T-helper 17 cell (primary cell): ENCODE measurements around the gene BPIFB2. TPM values are rescaled to one million over a fixed set of nuclear protein-coding genes. Genes with fewer than 3 reads are reported as not detected.

ENCODE experiments used
- ATAC-seq: fragments of 150-1000 bp; cut with Tn5 transposase; 2 replicates; pipeline ENCODE4 v1.10.0; 2021; ENCODE audit warnings: mild to moderate bottlenecking, moderate library complexity
- DNase-seq, 3 donors: peaks; one replicate each; pipeline versions ENCODE4 v3.0.0 to v3.0.0-alpha.2; 2020 to 2021
- H3K9me3 ChIP-seq: one replicate; pipeline ENCODE4 v1.7.0; 2013; ENCODE audit warnings: low read length, mild to moderate bottlenecking; ENCODE audit not compliant: control insufficient read depth, poor library complexity, severe bottlenecking
- H3K27ac Mint-ChIP-seq: one replicate; pipeline ENCODE4 v1.8.0; 2022; ENCODE audit warnings: mild to moderate bottlenecking, moderate library complexity, mixed read lengths
- H3K27me3 Mint-ChIP-seq: one replicate; pipeline ENCODE4 v1.8.0; 2022; ENCODE audit warnings: mixed read lengths
- H3K36me3 Mint-ChIP-seq: one replicate; pipeline ENCODE4 v1.8.0; 2022; ENCODE audit warnings: low read depth, mixed read lengths
- H3K4me1 Mint-ChIP-seq: one replicate; pipeline ENCODE4 v1.8.0; 2022; ENCODE audit warnings: mild to moderate bottlenecking, mixed read lengths
- H3K4me3 Mint-ChIP-seq: one replicate; pipeline ENCODE4 v1.8.0; 2022; ENCODE audit warnings: mild to moderate bottlenecking, moderate library complexity, mixed read lengths
- total RNA-seq, 4 donors: library from RNA in 2 of 4; stranded (reverse) in 2 of 4; gene quantifications; one replicate each; pipeline ENCODE4 v1.2.3 and lab custom pipeline; 2022 to 2026

Gene BPIFB2
- total RNA-seq, 2 donors from 2014 or later, result not detected

DNA sequence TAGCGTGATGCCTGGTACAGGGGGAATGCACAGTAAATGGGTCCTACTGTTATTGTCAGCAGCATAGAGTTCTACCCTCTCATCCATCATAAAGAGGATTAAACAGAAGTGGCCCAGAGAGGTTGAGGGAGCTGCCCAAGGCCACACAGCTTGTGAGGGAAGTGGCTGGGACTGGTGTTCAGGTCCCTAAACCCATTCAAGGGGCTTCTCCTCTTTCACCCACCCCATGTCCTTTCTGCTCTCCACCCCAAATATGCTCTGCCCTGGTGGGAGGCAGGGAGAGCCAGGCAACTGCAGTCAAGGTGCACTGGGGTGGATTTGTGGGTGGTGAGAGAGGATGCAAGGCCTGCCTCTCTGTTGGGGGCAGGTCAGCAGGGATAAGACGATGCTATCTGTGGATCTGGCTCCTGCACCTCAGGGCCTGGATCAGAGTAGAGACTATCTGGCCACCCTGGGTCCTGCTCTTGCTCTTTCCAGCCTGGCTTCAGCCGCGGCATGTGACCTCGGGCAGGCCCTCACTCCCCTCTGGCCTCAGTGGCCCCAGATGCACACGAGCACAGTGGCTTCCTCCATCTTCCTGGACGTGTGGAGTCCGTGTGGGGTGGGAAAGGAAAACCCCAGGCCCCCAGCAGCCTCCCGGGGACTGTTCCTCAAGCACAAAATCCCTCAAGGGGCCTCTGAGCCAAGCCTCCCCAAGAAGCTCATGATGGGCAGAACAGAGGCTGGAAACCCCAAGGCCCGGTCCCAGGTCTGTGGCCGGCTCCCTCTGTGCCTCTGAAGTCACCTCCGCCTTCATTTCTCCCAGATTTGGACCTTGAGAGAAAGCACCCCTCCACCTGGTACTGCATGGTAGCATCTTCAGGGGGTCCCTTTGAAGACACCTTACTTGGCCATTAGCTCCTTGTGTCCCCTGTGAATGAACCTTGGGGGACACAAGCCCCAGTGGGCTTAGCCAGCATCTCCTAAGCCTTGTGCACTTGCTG is 20.6 kb downstream of the BPIFB2 start:
- no peak for DNase-seq
- no peak for ATAC-seq
- Mint-ChIP-seq H3K27ac (no peak overlapping the region), H3K27me3 (no peaks in the 10 kb centered on the region), H3K36me3 (no peaks in the 10 kb centered on the region), H3K4me3 (no peak overlapping the region), H3K4me1 (no peaks in the 10 kb centered on the region)
- no peaks in the 10 kb centered on the region for H3K9me3 ChIP-seq

DNA sequence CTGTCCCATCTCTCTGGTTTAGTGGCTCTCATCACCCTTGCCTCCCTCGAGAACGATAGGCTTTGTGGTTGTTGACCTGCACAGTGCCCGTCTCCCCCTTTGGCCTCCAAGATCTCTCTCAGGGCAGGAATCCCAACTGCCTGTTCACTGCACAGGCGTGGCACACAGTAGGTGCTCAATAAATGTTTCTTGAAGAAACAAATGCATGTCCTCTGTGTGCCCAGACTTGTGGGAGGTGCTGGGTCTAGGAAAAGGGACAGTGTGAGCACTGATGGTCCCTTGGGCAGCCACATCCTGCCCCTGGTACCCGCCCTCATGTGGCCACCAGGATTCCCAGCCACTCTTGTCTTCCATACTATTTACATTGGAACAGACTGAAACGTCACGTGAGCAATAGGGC is 21.4 kb downstream of the BPIFB2 start:
- no peaks in the 10 kb centered on the region for H3K9me3 ChIP-seq
- H3K4me3 Mint-ChIP-seq, result no peak overlapping the region
- H3K4me1 Mint-ChIP-seq, result no peaks in the 10 kb centered on the region
- ATAC-seq, result no peak
- no peak overlapping the region for H3K27ac Mint-ChIP-seq
- no peaks in the 10 kb centered on the region for H3K36me3 Mint-ChIP-seq
- no peaks in the 10 kb centered on the region for H3K27me3 Mint-ChIP-seq
- DNase-seq, result no peak

DNA sequence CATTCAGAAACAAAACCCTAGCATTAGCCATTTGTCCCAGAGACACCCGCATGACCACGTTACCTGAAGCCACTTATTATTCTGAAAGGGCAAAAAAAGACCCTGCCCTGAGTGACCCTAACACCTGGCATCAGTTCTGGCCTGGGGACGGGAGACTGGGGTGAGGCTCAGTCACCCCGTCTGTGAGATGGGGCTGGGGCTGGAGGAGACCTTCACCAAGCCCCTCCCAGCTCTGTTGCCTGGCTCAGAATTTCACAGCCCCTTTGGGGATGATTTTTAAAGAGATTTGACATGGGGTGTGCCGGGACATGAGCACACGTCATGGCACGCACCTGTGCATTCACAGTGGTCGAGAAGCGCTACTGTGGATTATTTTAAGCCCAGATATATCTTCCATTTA is 22.6 kb downstream of the BPIFB2 start:
- no peaks in the 10 kb centered on the region for H3K9me3 ChIP-seq
- Mint-ChIP-seq H3K4me1 (no peaks in the 10 kb centered on the region), H3K36me3 (no peaks in the 10 kb centered on the region), H3K27me3 (no peaks in the 10 kb centered on the region), H3K27ac (no peak overlapping the region), H3K4me3 (no peak overlapping the region)
- ATAC-seq (no peak), DNase-seq (no peak)

DNA sequence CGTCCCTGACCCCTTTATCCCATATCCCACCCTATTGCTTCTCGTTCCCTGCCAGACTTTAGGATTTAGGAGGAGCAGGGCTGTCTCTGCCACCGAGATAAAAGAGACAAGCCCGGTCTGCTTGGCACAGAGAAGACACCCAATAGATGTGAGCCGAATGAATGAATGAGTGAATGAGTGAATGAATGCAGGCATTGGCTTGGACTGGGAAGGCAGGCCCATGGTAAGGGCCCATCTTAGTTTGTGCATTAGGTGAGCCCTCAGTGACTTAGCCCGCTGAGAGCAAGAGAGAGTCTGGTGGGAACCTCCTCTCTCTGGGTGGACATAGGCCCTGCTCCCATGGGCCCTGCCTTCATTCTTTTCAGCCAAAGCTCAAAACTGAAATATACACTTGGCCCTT is 23.1 kb downstream of the BPIFB2 start:
- H3K4me3 Mint-ChIP-seq, result no peak overlapping the region
- H3K27me3 Mint-ChIP-seq, result no peaks in the 10 kb centered on the region
- H3K27ac Mint-ChIP-seq, result no peak overlapping the region
- H3K36me3 Mint-ChIP-seq, result no peaks in the 10 kb centered on the region
- ATAC-seq, result no peak
- no peaks in the 10 kb centered on the region for H3K4me1 Mint-ChIP-seq
- no peaks in the 10 kb centered on the region for H3K9me3 ChIP-seq
- no peak for DNase-seq

DNA sequence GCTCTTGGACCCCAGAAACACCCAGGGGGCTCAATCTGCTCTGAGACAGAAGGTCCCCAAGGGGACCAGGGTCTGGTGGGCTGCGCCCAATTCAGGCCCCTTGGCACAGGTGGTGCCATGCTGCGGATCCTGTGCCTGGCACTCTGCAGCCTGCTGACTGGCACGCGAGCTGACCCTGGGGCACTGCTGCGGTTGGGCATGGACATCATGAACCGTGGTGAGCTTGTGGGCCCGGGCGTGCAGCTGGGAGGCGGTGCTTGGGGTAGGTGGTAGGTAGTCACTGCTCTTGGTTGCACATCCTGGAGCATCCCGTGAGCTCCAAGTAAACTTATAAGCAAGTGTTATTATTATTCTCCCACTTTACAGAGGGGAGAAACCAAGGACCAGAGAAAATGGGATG is 24.0 kb downstream of the BPIFB2 start, which contains the start of gene BPIFB6:
BPIFB6 (plus strand) TSS at position 118 of the 400 bp plus-strand sequence; CDS start at position 118, 0 bp downstream.
- Mint-ChIP-seq H3K36me3 (no peaks in the 10 kb centered on the region), H3K4me1 (no peaks in the 10 kb centered on the region), H3K27ac (no peak within 1 kb of the TSS), H3K27me3 (no peaks in the 10 kb centered on the region), H3K4me3 (no peak within 1 kb of the TSS)
- DNase-seq (no peak), ATAC-seq (no peak)
- no peaks in the 10 kb centered on the region for H3K9me3 ChIP-seq

DNA sequence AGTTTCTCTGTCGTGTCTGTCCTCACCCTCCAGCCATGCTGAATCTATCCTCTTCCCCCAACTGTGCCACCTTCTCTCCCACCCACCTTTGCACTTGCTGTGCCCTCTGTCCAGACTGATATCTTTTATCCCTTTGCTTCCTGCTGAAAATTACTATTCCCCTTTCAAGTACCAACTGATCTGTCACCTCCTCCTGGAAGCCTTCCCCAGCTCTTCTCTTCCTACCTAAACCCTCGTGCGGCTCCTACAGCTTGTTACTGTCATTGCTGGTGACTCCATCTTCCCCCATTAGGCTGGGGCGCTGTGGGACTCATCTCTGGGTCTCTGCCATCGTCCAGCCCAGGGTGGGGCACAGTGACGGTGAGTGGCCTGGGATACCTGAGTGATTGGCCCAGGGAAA is 25.1 kb downstream of the BPIFB2 start:
- H3K4me1 Mint-ChIP-seq, result no peaks in the 10 kb centered on the region
- no peaks in the 10 kb centered on the region for H3K27me3 Mint-ChIP-seq
- no peak for DNase-seq
- no peaks in the 10 kb centered on the region for H3K9me3 ChIP-seq
- no peaks in the 10 kb centered on the region for H3K36me3 Mint-ChIP-seq
- H3K4me3 Mint-ChIP-seq, result no peak overlapping the region
- no peak overlapping the region for H3K27ac Mint-ChIP-seq
- no peak for ATAC-seq

DNA sequence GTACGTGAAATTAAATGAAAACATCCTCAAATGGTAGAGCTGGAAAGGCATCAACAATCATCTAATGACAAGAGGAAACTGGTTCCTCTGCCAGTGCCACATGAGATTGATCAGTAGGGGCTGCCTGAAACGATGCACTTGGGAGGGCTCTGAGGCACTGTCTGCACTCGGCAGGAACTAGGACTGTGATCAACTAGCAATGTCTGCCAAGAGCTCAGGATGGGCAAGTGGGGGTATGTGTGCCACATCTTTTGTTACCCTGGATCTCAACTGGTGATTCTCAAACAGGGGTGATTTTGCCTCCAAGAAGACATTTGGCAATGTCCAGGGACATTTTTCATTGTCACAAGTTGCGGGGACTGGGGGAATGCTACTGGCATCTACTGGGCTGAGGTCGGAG is 25.9 kb downstream of the BPIFB2 start:
- no peak overlapping the region for H3K27ac Mint-ChIP-seq
- no peaks in the 10 kb centered on the region for H3K36me3 Mint-ChIP-seq
- H3K27me3 Mint-ChIP-seq, result no peaks in the 10 kb centered on the region
- no peak overlapping the region for H3K4me3 Mint-ChIP-seq
- H3K4me1 Mint-ChIP-seq, result no peaks in the 10 kb centered on the region
- DNase-seq, result no peak
- no peak for ATAC-seq
- no peaks in the 10 kb centered on the region for H3K9me3 ChIP-seq

DNA sequence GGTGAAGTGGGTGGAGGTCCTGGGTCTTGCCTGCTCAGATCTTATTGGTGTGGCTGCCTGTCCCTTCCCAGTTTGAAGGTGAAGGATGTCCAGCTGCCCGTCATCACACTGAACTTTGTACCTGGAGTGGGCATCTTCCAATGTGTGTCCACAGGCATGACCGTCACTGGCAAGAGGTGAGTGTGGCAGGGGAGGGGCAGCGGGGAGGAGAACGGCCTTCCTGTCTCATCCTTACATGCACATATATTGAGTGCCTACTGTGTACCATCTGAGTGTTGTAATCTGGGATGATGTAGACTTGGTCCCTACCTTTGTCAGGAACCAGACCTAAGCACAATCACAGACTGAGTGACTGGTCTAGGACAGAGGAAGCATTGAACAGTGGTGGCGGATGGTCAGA is 26.6 kb downstream of the BPIFB2 start:
- Mint-ChIP-seq H3K36me3 (no peaks in the 10 kb centered on the region), H3K27me3 (no peaks in the 10 kb centered on the region), H3K4me3 (no peak overlapping the region), H3K4me1 (no peaks in the 10 kb centered on the region), H3K27ac (no peak overlapping the region)
- ATAC-seq (no peak), DNase-seq (no peak)
- no peaks in the 10 kb centered on the region for H3K9me3 ChIP-seq

DNA sequence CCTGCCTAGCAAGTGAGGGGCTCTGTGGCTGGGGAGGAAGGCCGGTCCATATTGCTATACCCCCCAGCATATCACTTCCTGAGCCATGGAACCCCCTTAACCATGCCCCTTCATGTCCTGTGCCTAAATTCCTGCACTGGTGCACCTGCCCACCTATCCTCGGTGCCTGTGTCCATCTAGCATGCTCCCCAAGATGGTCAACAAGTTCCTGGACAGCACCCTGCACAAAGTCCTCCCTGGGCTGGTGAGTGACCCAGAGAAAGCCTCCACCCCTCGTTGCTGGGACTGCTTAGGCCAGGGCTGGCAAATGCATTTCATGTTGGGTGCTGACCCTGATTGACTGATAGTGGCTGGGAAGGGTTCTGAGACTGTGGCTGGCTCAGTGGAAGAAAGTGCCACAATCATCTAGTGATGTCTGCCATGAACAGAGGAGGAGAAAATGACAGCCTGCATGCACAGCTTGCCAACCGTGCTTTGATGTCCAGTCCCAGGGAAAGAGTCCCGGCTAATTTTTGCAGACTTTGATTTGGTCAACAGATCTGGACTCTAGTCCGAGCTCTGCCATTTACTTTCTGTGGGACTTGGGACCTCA is 27.5 kb downstream of the BPIFB2 start:
- Mint-ChIP-seq H3K27ac (no peak overlapping the region), H3K27me3 (no peaks in the 10 kb centered on the region), H3K36me3 (no peaks in the 10 kb centered on the region), H3K4me1 (no peaks in the 10 kb centered on the region), H3K4me3 (no peak overlapping the region)
- ATAC-seq (no peak), DNase-seq (no peak)
- H3K9me3 ChIP-seq, result no peaks in the 10 kb centered on the region

DNA sequence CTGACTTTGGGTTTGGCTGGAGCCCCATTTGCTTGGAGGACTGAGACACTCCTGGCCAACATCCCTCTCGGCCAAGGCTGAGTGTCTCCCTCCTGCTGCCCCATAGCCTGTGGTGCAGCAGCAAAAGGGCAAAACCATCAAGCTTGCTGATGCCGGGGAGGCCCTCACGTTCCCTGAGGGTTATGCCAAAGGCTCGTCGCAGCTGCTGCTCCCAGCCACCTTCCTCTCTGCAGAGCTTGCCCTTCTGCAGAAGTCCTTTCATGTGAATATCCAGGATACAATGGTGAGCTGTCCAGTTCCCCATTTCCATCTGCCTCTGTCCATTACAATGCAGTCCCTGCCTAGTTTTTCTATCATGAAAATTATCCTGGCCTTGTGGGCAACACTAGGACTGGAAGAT is 30.0 kb downstream of the BPIFB2 start:
- no peak overlapping the region for H3K27ac Mint-ChIP-seq
- DNase-seq (no peak), ATAC-seq (no peak)
- no peak overlapping the region for H3K4me3 Mint-ChIP-seq
- H3K36me3 Mint-ChIP-seq, result no peaks in the 10 kb centered on the region
- no peaks in the 10 kb centered on the region for H3K27me3 Mint-ChIP-seq
- H3K4me1 Mint-ChIP-seq, result no peaks in the 10 kb centered on the region
- no peaks in the 10 kb centered on the region for H3K9me3 ChIP-seq

DNA sequence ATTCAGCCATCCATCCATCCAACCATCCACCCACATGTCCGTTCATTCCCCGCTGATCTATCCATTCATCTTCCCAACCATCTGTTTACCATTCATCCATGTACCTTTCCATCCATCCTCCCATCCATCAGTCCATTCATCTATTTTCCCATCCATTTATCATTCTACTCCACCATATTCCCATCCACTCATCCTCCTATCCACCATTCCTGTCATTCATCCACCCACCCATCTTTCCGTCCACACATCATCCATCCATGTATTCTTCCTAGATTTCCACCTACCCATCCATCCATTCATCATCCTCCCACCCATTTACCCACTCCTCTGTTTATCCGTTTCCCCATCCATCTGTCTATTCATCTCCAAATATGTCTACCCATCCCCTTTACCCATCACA is 30.7 kb downstream of the BPIFB2 start:
- H3K9me3 ChIP-seq, result no peaks in the 10 kb centered on the region
- Mint-ChIP-seq H3K36me3 (no peaks in the 10 kb centered on the region), H3K27me3 (no peaks in the 10 kb centered on the region), H3K4me3 (no peak overlapping the region), H3K27ac (no peak overlapping the region), H3K4me1 (no peaks in the 10 kb centered on the region)
- ATAC-seq, result no peak
- no peak for DNase-seq

DNA sequence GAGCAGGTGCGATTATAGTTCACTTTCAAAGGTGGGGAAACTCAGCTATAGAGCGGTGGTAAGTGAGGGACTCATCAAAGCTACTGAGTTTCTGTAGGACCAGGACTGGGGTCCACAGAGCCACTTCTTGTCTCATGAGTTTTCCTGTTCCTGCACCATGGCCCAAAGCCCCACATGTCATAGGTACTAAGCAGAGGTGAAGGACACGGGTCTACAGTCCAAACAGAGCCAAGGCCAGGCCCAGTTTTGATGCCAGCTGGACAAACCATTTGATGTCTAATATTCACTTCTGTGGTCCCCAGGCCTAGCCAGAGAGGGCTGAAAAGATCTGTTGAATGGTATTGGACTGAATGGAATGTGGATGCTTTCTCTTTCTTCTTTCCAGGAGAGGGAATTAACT is 34.9 kb downstream of the BPIFB2 start:
- ATAC-seq, result no peak

DNA sequence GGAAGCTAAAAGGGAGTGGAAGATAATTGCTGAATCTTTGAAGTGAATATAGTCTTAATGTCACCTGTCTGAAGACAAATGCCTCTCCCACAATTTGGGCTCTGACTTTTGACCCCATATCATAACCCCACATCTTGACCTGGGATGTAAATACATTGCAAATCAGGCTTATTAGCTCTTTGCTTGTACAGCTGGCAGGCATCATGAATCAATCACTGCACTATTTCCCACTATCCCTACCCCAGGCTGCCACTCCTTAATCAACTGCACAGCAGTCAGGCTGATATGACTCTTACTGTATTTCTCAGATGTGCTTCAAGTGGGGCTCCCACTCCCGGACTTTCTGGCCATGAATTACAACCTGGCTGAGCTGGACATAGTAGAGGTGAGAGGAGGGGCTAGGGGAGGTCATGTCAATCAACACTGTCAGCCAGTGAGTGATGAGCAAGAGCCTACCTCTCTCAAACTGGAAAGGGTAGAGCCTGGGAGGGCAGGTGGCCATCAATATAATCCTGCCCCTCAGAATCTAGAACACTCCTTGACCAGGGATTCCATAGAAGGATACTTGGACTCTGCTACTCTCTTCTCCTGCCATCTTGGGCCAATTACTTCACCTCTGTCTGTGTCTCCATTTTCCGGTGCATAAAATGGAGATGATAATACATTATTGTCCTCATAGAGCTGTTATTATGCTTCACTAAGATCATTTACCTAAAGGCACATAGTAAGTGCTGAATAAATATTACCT is 35.7 kb downstream of the BPIFB2 start:
- no peaks in the 10 kb centered on the region for H3K4me1 Mint-ChIP-seq
- no peaks in the 10 kb centered on the region for H3K9me3 ChIP-seq
- no peak for DNase-seq
- no peak for ATAC-seq
- no peaks in the 10 kb centered on the region for H3K27me3 Mint-ChIP-seq
- H3K36me3 Mint-ChIP-seq, result no peaks in the 10 kb centered on the region
- no peak overlapping the region for H3K4me3 Mint-ChIP-seq
- no peak overlapping the region for H3K27ac Mint-ChIP-seq

More for the DNA sequence above, 34.9 kb downstream of the BPIFB2 start:
- Mint-ChIP-seq H3K4me3 (no peak overlapping the region), H3K4me1 (no peaks in the 10 kb centered on the region), H3K27me3 (no peaks in the 10 kb centered on the region), H3K27ac (no peak overlapping the region), H3K36me3 (no peaks in the 10 kb centered on the region)
- DNase-seq, result no peak
- no peaks in the 10 kb centered on the region for H3K9me3 ChIP-seq
